ENCODE data around the gene MMP24OS.

MMP24OS gene

DNA sequence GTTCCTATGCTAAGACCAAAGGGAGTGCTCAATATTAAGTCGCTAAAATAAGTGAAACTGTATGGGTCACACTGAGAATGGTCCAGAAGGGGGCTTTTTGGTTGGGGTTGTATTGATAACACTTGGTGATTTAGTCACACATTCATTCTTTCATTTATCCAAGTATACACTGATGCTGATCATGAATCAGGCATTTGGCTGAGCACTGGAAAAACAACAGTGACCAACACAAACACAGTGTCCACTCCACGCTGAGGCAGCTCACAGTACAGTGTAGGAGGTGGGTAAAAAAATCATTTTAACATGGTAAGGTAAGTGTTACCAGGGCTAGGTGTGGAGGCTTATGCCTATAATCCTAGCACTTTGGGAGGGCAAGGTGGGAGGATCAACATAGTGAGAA, 23.5 kb upstream of the MMP24OS start:
- in situ Hi-C loops (cut with MboI; ENCODE audit: low sequenced_read_pairs, unreplicated experiment) = loop anchor here (10.0 kb wide), 1 partner anchor 143 kb away; no protein-coding TSS in a partner anchor
- TF ChIP-seq, protein P1, sequence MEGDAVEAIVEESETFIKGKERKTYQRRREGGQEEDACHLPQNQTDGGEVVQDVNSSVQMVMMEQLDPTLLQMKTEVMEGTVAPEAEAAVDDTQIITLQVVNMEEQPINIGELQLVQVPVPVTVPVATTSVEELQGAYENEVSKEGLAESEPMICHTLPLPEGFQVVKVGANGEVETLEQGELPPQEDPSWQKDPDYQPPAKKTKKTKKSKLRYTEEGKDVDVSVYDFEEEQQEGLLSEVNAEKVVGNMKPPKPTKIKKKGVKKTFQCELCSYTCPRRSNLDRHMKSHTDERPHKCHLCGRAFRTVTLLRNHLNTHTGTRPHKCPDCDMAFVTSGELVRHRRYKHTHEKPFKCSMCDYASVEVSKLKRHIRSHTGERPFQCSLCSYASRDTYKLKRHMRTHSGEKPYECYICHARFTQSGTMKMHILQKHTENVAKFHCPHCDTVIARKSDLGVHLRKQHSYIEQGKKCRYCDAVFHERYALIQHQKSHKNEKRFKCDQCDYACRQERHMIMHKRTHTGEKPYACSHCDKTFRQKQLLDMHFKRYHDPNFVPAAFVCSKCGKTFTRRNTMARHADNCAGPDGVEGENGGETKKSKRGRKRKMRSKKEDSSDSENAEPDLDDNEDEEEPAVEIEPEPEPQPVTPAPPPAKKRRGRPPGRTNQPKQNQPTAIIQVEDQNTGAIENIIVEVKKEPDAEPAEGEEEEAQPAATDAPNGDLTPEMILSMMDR (IDR thresholded peaks at IDR 0.05; ENCODE audit: borderline replicate concordance, control extremely low read depth, extremely low read depth, insufficient read depth, missing control alignments) = no peak
- no peak for DNase-seq (ENCODE audit: low spot score)

- in situ Hi-C loops (cut with MboI; ENCODE audit: low sequenced_read_pairs, unreplicated experiment) = loop anchor here (10.0 kb wide), 1 partner anchor 144 kb away; no protein-coding TSS in a partner anchor
- DNase-seq (ENCODE audit: low spot score) = no peak
- TF ChIP-seq, protein P1 (IDR thresholded peaks at IDR 0.05; ENCODE audit: borderline replicate concordance, control extremely low read depth, extremely low read depth, insufficient read depth, missing control alignments) = no peak
Measured at GRCh38 chr20:35300469-35301262, 22.7 kb upstream of the MMP24OS start.

DNA sequence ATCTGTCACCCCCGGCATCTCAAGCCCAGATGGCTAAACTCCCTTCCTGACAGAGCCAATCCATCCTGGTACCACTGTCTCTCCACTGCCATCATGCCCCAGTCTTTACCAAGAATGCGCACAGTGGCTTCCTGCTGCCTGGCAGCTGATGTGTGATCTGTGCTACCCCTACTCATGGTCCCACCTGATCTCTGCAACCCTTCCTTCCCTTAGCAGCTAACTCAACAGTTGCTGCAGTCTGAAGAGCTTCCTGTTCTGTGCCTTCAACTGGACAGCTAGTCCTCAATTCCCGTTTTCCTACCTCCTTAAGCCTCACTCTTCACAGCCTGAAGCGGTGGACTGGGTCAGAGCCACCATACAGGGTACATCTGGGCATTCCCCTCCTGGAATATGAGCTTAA, 21.9 kb upstream of the MMP24OS start:
- no peak for DNase-seq (ENCODE audit: low spot score)
- in situ Hi-C loops (cut with MboI; ENCODE audit: low sequenced_read_pairs, unreplicated experiment) = loop anchor here (10.0 kb wide), 1 partner anchor 145 kb away; no protein-coding TSS in a partner anchor
- TF ChIP-seq, protein P1 (IDR thresholded peaks at IDR 0.05; ENCODE audit: borderline replicate concordance, control extremely low read depth, extremely low read depth, insufficient read depth, missing control alignments) = no peak

DNA sequence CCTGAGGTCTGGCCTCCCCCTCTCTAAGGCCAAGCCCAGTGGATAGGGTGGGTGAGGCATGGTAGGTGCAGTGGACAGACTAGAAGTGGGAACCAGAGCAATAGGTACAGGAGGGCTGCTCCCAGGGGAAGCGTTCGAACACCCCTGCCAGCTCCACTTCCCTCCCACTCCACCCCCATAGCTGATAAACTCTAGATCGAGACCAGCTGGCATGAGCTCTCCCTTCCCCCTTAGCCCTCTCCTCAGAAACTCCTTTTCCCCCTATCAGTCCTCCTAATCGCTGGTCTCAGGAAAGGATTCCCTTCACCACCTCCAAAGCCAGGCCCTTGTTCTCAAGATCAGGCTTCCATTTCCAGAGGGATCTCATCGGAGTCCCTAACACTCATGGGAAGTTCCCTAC, 20.3 kb upstream of the MMP24OS start:
- DNase-seq (ENCODE audit: low spot score) = no peak
- in situ Hi-C loops (cut with MboI; ENCODE audit: low sequenced_read_pairs, unreplicated experiment) = no loop called here
- TF ChIP-seq, protein P1 (IDR thresholded peaks at IDR 0.05; ENCODE audit: borderline replicate concordance, control extremely low read depth, extremely low read depth, insufficient read depth, missing control alignments) = no peak

DNA sequence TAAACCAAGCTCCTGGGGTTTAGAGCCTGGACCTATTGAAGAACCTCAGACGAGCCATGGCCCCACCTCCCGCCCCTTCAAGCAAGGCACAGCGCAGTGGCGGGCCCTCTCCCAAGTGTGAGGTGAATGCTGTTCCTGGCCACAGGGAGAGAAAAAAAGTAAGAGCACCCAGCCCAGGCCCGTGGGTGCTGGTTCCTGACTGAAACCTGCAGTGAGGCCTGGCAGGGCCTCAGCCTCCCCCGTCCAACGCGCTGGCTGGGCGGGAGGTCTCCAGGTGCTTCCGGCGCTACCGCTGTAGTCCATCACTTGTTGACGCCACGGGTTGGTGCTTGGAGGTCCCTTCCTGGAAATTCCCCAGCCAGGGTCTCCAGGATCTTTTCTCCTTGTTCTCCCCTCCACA, 19.8 kb upstream of the MMP24OS start:
- no peak for DNase-seq (ENCODE audit: low spot score)
- TF ChIP-seq, protein P1 (IDR thresholded peaks at IDR 0.05; ENCODE audit: borderline replicate concordance, control extremely low read depth, extremely low read depth, insufficient read depth, missing control alignments) = no peak
- in situ Hi-C loops (cut with MboI; ENCODE audit: low sequenced_read_pairs, unreplicated experiment) = no loop called here

DNA sequence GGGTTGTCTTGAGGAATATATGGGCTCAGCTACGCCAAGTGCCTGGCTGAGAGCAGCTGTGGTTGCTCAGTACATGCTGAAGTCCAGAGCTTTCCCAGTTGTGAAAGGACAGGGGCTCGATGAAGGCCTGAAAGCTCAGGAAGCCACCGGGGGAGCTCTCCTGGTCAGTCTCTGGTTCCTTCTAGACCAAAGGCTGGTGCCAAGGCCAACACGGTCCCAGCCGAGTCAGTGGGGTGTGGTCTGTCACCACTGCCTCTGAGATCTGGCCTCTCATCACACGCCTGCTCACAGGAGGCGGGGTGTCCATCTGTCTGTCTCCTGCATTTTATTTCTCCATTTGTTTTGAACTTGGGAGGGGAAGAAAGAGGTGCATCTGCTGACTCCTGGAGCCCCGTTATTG, 19.2 kb upstream of the MMP24OS start:
- in situ Hi-C loops (cut with MboI; ENCODE audit: low sequenced_read_pairs, unreplicated experiment) = no loop called here

More for the DNA sequence above, 19.2 kb upstream of the MMP24OS start:
- DNase-seq (ENCODE audit: low spot score) = no peak
- TF ChIP-seq, protein P1 (IDR thresholded peaks at IDR 0.05; ENCODE audit: borderline replicate concordance, control extremely low read depth, extremely low read depth, insufficient read depth, missing control alignments) = no peak

All from GM13976 (cell line).